Body of pancreas (tissue), 4 donors: ENCODE results near the gene PTPN7. TPM values are rescaled to one million over a fixed set of nuclear protein-coding genes. Genes with fewer than 3 reads are reported as not detected.

Experiments
- ATAC-seq: fragments of 150-250 bp; one replicate; pipeline ENCODE4 v1.9.1; 2016
- DNase-seq, 4 donors: peaks; one replicate each; pipeline ENCODE4 v3.0.0-alpha.2; 2019
- H3K27ac ChIP-seq, 4 donors: fragments of 200-600 bp; sonication (generic); 1 replicate in 3 of 4; 2 replicates in 1 of 4; pipeline versions ENCODE4 v1.5.1 to v1.6.1; 2016 to 2019; ENCODE audit warnings: mild to moderate bottlenecking in 1 of 4, mixed read lengths in 1 of 4, moderate library complexity in 1 of 4
- H3K27me3 ChIP-seq, 2 donors: fragments of 200-600 bp; sonication (generic); one replicate each; pipeline ENCODE4 v1.6.0; 2016; ENCODE audit warnings: mild to moderate bottlenecking in 1 of 2
- H3K36me3 ChIP-seq, 2 donors: fragments of 200-600 bp; sonication (generic); replicated peaks in 1 of 2; 2 replicates each; pipeline ENCODE4 v1.5.1; 2016; ENCODE audit warnings: low read depth in 2 of 2; ENCODE audit not compliant: insufficient read depth in 1 of 2
- H3K4me1 ChIP-seq: fragments of 200-600 bp; sonication (generic); one replicate; pipeline ENCODE4 v1.6.0; 2016
- H3K4me3 ChIP-seq, 2 donors: fragments of 200-600 bp; sonication (generic); 1 replicate in 1 of 2; 2 replicates in 1 of 2; pipeline ENCODE4 v1.5.1; 2016 to 2019
- H3K9me3 ChIP-seq, 3 donors: fragments of 200-600 bp; sonication (generic); 1 replicate in 2 of 3; 2 replicates in 1 of 3; pipeline ENCODE4 v1.5.1; 2016
- CTCF ChIP-seq, 7 experiments: fragments of 450-650 bp in 4 of 7; fragments of 200-600 bp in 3 of 7; sonication (generic) in 3 of 7; IDR thresholded peaks; one replicate each; pipeline ENCODE4 v1.5.1; 2016 to 2019; ENCODE audit warnings: antibody characterized with exemption in 7 of 7
- POLR2A ChIP-seq, 3 donors: fragments of 450-650 bp; IDR thresholded peaks; one replicate each; pipeline ENCODE4 v1.6.1; 2016; ENCODE audit warnings: antibody characterized with exemption in 3 of 3, mild to moderate bottlenecking in 2 of 3
- WGBS, 2 donors: methylation state at CpG; one replicate each; pipeline ENCODE4 v1.1.5; 2017; 5-methylcytosine and 5-hydroxymethylcytosine counted together
- intact Hi-C: fragments of 100-400 bp; cut with DNase I; formaldehyde crosslinking; loops from one replicate; pipeline ENCODE4 v1.15.1; 2023
- total RNA-seq, 2 donors: library from RNA; depleted of rRNA; stranded (reverse); fragments of >200 nt; gene quantifications; one replicate each; pipeline ENCODE4 v1.1.0, GENCODE V29; 2016

The PTPN7 gene
- total RNA-seq, 2 donors from 2014 or later: 1.6 to 3.6 TPM

GRCh38 chr1:202204065-202204464, 43.7 kb upstream of the PTPN7 start:
- Histone ChIP-seq H3K36me3 (no peaks in the 10 kb centered on the region), H3K27ac (no peak overlapping the region), H3K27me3 (no peaks in the 10 kb centered on the region), H3K4me1 (no peaks in the 10 kb centered on the region), H3K4me3 (no peak overlapping the region), H3K9me3 (no peaks in the 10 kb centered on the region)
- ATAC-seq (no peak), DNase-seq (no peak)
- 25 to 43% methylated on average over 1 of the region's 1 CpG for WGBS, 2 donors
- intact Hi-C loops: no loop called here
- TF ChIP-seq POLR2A (IDR thresholded peaks at IDR 0.05): no peak
- no peak for TF ChIP-seq CTCF (IDR thresholded peaks at IDR 0.05)

GRCh38 chr1:202203238-202204039, 43.0 kb upstream of the PTPN7 start:
- TF ChIP-seq POLR2A (IDR thresholded peaks at IDR 0.05) (no peak), CTCF (IDR thresholded peaks at IDR 0.05) (no peak)
- Histone ChIP-seq H3K9me3 (no peaks in the 10 kb centered on the region), H3K36me3 (no peaks in the 10 kb centered on the region), H3K27me3 (no peaks in the 10 kb centered on the region), H3K4me3 (no peak overlapping the region), H3K4me1 (no peaks in the 10 kb centered on the region), H3K27ac (no peak overlapping the region)
- DNase-seq (no peak), ATAC-seq (no peak)
- 62 to 73% methylated on average over 13 of the region's 13 CpGs for whole genome bisulfite sequencing, 2 donors
- intact Hi-C loops: no loop called here

GRCh38 chr1:202202500-202203168, 42.2 kb upstream of the PTPN7 start:
- intact Hi-C loops: no loop called here
- H3K9me3 ChIP-seq: no peaks in the 10 kb centered on the region
- H3K4me1 ChIP-seq: no peaks in the 10 kb centered on the region
- H3K27me3 ChIP-seq: no peaks in the 10 kb centered on the region
- H3K4me3 ChIP-seq: no peak overlapping the region
- no peak overlapping the region for H3K27ac ChIP-seq
- WGBS, 2 donors: 74 to 78% methylated on average over 7 of the region's 7 CpGs
- no peak for ATAC-seq
- no peaks in the 10 kb centered on the region for H3K36me3 ChIP-seq
- DNase-seq: no peak
- TF ChIP-seq CTCF (IDR thresholded peaks at IDR 0.05) (no peak), POLR2A (IDR thresholded peaks at IDR 0.05) (no peak)

- 46 to 48% methylated on average over 4 of the region's 4 CpGs for WGBS, 2 donors
These were observed 41.6 kb upstream of the PTPN7 start for GRCh38 chr1:202201971-202202370.

More at GRCh38 chr1:202201971-202202370, 41.6 kb upstream of the PTPN7 start:
- no peak for DNase-seq
- H3K27ac ChIP-seq: no peak overlapping the region
- no peaks in the 10 kb centered on the region for H3K27me3 ChIP-seq
- ATAC-seq: no peak
- H3K4me3 ChIP-seq: no peak overlapping the region
- H3K4me1 ChIP-seq: no peaks in the 10 kb centered on the region
- no peaks in the 10 kb centered on the region for H3K36me3 ChIP-seq
- H3K9me3 ChIP-seq: no peaks in the 10 kb centered on the region
- no peak for TF ChIP-seq POLR2A (IDR thresholded peaks at IDR 0.05)
- no peak for TF ChIP-seq CTCF (IDR thresholded peaks at IDR 0.05)
- intact Hi-C loops: no loop called here
